Endodermal cell (in vitro differentiated cells): ENCODE data around the gene VSIG10L. TPM values are rescaled to one million over a fixed set of nuclear protein-coding genes. Genes with fewer than 3 reads are reported as not detected.

ENCODE experiments used
- DNase-seq: peaks from one replicate; pipeline ENCODE4 v3.0.0-alpha.2; 2017
- H3K27ac ChIP-seq: 2 replicates; pipeline ENCODE4 v1.5.1; 2013; ENCODE audit warnings: mild to moderate bottlenecking, low read depth, low read length, moderate library complexity
- H3K27me3 ChIP-seq: 2 replicates; pipeline ENCODE4 v1.6.1; 2013; ENCODE audit warnings: mild to moderate bottlenecking, low read length, moderate library complexity; ENCODE audit not compliant: insufficient read depth, control insufficient read depth, poor library complexity, severe bottlenecking
- H3K36me3 ChIP-seq: 2 replicates; pipeline ENCODE4 v1.7.0; 2013; ENCODE audit warnings: mild to moderate bottlenecking, low read length, moderate library complexity; ENCODE audit not compliant: control insufficient read depth, insufficient read depth
- H3K4me1 ChIP-seq: one replicate; pipeline ENCODE4 v1.7.0; 2013; ENCODE audit warnings: low read length; ENCODE audit not compliant: control insufficient read depth, insufficient read depth
- H3K4me3 ChIP-seq: 2 replicates; pipeline ENCODE4 v1.5.1; 2013; ENCODE audit warnings: mild to moderate bottlenecking, low read length, moderate library complexity
- H3K9ac ChIP-seq: 2 replicates; pipeline ENCODE4 v1.6.1; 2013; ENCODE audit warnings: mild to moderate bottlenecking, low read length, moderate library complexity; ENCODE audit not compliant: poor library complexity, severe bottlenecking; ENCODE audit errors: extremely low read depth
- H3K9me3 ChIP-seq: 2 replicates; pipeline ENCODE4 v1.6.1; 2013; ENCODE audit warnings: mild to moderate bottlenecking, low read length, moderate library complexity; ENCODE audit not compliant: control insufficient read depth
- H3K27ac Mint-ChIP-seq: 2 replicates; pipeline ENCODE4 v1.8.0; 2020; ENCODE audit warnings: mixed read lengths
- H3K27me3 Mint-ChIP-seq: 2 replicates; pipeline ENCODE4 v1.8.0; 2021; ENCODE audit warnings: mild to moderate bottlenecking, mixed read lengths; ENCODE audit not compliant: insufficient read depth
- H3K36me3 Mint-ChIP-seq: 2 replicates; pipeline ENCODE4 v1.8.0; 2020; ENCODE audit warnings: low read depth, mixed read lengths
- H3K4me1 Mint-ChIP-seq: 2 replicates; pipeline ENCODE4 v1.8.0; 2020; ENCODE audit warnings: mixed read lengths
- H3K4me3 Mint-ChIP-seq: 2 replicates; pipeline ENCODE4 v1.8.0; 2020; ENCODE audit warnings: mild to moderate bottlenecking, moderate library complexity, mixed read lengths
- H3K9me3 Mint-ChIP-seq: 2 replicates; pipeline ENCODE4 v1.8.0; 2020; ENCODE audit warnings: mild to moderate bottlenecking, mixed read lengths
- WGBS, 2 experiments: methylation state at CpG; one replicate each; pipeline versions ENCODE4 v1.1.5 to v1.1.7; 2013; ENCODE audit warnings: missing lambda C conversion rate in 2 of 2, mixed read lengths in 1 of 2; ENCODE audit not compliant: insufficient coverage in 1 of 2, insufficient read length in 1 of 2; 5-methylcytosine and 5-hydroxymethylcytosine counted together
- total RNA-seq, 2 donors: library from RNA; stranded (reverse); fragmentation: NEBNext Ultra II Directional in 1 of 2; extraction: Animal tissue kit (Norgen Biotek cat#: 25700) in 1 of 2; gene quantifications; 2 replicates in 1 of 2; 3 replicates in 1 of 2; pipeline ENCODE4 v1.2.1, GENCODE V29; 2021
- TF ChIP-seq, protein P1 (sequence below): fragments of 200-600 bp; sonication (generic); conservative IDR thresholded peaks from 2 replicates; pipeline ENCODE4 v1.5.0; 2021; ENCODE audit warnings: antibody characterized with exemption, mild to moderate bottlenecking

VSIG10L gene
- total RNA-seq, 2 donors from 2014 or later: 6.4 to 11.5 TPM

DNA sequence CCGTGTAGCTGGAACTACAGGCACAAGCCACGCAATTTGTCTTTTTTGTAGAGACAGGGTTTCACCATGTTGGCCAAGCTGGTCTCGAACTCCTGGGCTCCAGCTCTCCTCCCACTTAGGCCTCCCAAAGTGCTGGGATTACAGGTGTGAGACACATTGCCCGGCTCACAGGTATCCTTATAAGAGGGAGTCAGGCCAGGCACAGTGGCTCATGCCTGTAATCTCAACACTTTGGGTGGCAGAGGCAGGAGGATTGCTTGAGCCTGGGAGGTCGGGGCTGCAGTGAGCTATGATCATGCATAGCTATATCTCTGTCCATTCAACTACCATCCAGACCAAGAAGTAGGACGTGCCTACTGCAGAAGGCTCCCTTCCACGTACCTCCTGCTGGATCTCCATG, 40.7 kb downstream of the VSIG10L start:
- no peak overlapping the region for H3K4me3 Mint-ChIP-seq
- Histone ChIP-seq H3K36me3 (no peaks in the 10 kb centered on the region), H3K27me3 (no peaks in the 10 kb centered on the region), H3K9me3 (no peaks in the 10 kb centered on the region), H3K27ac (no peak overlapping the region), H3K4me1 (no peaks in the 10 kb centered on the region), H3K9ac (no peak overlapping the region), H3K4me3 (no peak overlapping the region)
- peaks cover 3% of the 10 kb centered on the region for H3K4me1 Mint-ChIP-seq
- no peak overlapping the region for H3K27ac Mint-ChIP-seq
- DNase-seq: no peak
- 89 to 91% methylated on average over 7 of the region's 7 CpGs for WGBS, 2 experiments
- H3K27me3 Mint-ChIP-seq: peaks cover 3% of the 10 kb centered on the region
- peaks cover 2% of the 10 kb centered on the region for H3K36me3 Mint-ChIP-seq
- TF ChIP-seq, protein P1, sequence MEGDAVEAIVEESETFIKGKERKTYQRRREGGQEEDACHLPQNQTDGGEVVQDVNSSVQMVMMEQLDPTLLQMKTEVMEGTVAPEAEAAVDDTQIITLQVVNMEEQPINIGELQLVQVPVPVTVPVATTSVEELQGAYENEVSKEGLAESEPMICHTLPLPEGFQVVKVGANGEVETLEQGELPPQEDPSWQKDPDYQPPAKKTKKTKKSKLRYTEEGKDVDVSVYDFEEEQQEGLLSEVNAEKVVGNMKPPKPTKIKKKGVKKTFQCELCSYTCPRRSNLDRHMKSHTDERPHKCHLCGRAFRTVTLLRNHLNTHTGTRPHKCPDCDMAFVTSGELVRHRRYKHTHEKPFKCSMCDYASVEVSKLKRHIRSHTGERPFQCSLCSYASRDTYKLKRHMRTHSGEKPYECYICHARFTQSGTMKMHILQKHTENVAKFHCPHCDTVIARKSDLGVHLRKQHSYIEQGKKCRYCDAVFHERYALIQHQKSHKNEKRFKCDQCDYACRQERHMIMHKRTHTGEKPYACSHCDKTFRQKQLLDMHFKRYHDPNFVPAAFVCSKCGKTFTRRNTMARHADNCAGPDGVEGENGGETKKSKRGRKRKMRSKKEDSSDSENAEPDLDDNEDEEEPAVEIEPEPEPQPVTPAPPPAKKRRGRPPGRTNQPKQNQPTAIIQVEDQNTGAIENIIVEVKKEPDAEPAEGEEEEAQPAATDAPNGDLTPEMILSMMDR: no peak
- H3K9me3 Mint-ChIP-seq: peaks cover 15% of the 10 kb centered on the region

DNA sequence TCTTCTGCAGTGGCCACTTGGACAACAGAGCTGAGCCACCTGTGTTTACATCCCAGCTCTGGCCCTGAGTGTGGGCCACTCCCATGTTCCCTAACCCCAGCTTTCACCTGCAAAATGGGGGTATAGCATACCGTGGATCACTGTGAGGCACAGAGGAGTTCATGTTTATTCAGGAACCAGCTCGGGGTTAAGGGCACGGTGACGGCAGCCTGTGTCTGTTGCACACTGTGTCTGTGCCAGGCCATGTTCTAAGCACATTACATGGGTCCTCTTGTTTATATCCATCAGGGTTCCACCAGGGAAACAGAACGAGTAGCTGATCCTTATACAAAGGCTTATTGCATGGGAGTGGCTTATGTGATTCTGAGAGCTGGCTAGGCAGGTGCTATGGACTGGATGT, 44.5 kb downstream of the VSIG10L start:
- H3K27ac Mint-ChIP-seq: no peak overlapping the region
- TF ChIP-seq, protein P1: no peak
- DNase-seq: no peak
- no peaks in the 10 kb centered on the region for H3K27me3 ChIP-seq
- no peak overlapping the region for H3K4me3 Mint-ChIP-seq
- H3K27me3 Mint-ChIP-seq: no peaks in the 10 kb centered on the region
- H3K4me3 ChIP-seq: no peak overlapping the region
- peaks cover 19% of the 10 kb centered on the region for H3K4me1 ChIP-seq
- no peak overlapping the region for H3K9ac ChIP-seq
- H3K36me3 Mint-ChIP-seq: no peaks in the 10 kb centered on the region
- peaks cover 39% of the 10 kb centered on the region for H3K4me1 Mint-ChIP-seq
- WGBS, 2 experiments: 95 to 98% methylated on average over 4 to 5 of the region's 5 CpGs
- no peaks in the 10 kb centered on the region for H3K9me3 ChIP-seq
- H3K27ac ChIP-seq: no peak overlapping the region
- peaks cover under 1% of the 10 kb centered on the region for H3K9me3 Mint-ChIP-seq
- H3K36me3 ChIP-seq: no peaks in the 10 kb centered on the region

DNA sequence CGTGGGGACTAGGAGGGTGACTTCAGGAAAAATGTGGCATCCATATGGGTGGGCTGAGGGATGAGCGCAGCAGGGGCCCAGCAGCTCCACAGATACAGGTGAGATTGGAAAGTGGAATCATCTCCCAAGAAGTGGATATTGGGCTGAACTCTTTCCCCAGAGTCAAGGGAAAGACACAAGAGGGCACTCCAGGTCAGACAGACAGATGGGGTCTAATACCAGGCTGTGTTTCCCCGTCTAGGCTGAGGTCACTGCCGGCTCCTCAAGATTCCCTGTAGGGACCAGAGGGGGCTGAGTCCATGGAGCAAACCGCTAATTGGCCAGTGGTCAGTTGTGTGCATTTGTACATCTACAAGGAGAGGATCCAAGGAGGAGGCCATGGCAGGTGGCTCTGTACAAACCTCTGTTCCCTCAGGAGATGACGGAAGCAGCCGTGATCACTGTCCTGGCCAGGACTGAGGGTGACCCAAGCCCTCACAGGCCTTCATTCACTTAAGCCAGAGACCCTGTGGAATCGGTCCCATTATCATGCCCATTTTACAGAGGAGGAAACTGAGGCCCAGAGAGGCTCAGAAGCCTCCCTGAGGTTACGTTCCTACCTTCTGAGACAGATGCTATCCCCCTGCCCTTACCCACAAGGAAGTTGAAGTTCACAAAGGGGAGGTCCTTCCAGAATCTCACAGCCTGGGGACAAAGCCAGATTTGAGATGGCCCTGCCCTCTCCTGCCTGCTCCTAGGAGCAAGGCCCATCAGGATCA, 45.4 kb downstream of the VSIG10L start:
- WGBS, 2 experiments: 71 to 80% methylated on average over 4 to 9 of the region's 9 CpGs
- Histone ChIP-seq H3K9me3 (no peaks in the 10 kb centered on the region), H3K36me3 (no peaks in the 10 kb centered on the region), H3K4me3 (no peak overlapping the region), H3K4me1 (peaks cover 19% of the 10 kb centered on the region), H3K27ac (no peak overlapping the region), H3K27me3 (no peaks in the 10 kb centered on the region), H3K9ac (no peak overlapping the region)
- no peaks in the 10 kb centered on the region for H3K36me3 Mint-ChIP-seq
- H3K9me3 Mint-ChIP-seq: peaks cover 3% of the 10 kb centered on the region
- H3K27me3 Mint-ChIP-seq: no peaks in the 10 kb centered on the region
- no peak overlapping the region for H3K27ac Mint-ChIP-seq
- TF ChIP-seq, protein P1: peak; percentile 62
- no peak overlapping the region for H3K4me3 Mint-ChIP-seq
- peaks cover 45% of the 10 kb centered on the region for H3K4me1 Mint-ChIP-seq
- DNase-seq: peak; percentile 67
